Measurements from ENCODE around the gene OR56A5. TPM values are rescaled to one million over a fixed set of nuclear protein-coding genes. Genes with fewer than 3 reads are reported as not detected.

OR56A5 gene
- total RNA-seq, 1 donor from 2014 or later = not detected

- DNase-seq (ENCODE audit: low read depth) (no peak), FAIRE-seq (peak; percentile 86)
- H3K27me3 ChIP-seq (ENCODE audit: control insufficient read depth, insufficient read depth, low read length) = no peaks in the 10 kb centered on the region
- no peak overlapping the region for H3K4me3 ChIP-seq (ENCODE audit: low read depth, low read length)
- no peaks in the 10 kb centered on the region for H3K36me3 ChIP-seq (ENCODE audit: control insufficient read depth, insufficient read depth, low read length)
- TF ChIP-seq CTCF (IDR thresholded peaks at IDR 0.05; ENCODE audit: insufficient read depth, low read length, severe bottlenecking) = no peak
Measured at GRCh38 chr11:6002202-6002699, 34.0 kb upstream of the OR56A5 start.

DNA sequence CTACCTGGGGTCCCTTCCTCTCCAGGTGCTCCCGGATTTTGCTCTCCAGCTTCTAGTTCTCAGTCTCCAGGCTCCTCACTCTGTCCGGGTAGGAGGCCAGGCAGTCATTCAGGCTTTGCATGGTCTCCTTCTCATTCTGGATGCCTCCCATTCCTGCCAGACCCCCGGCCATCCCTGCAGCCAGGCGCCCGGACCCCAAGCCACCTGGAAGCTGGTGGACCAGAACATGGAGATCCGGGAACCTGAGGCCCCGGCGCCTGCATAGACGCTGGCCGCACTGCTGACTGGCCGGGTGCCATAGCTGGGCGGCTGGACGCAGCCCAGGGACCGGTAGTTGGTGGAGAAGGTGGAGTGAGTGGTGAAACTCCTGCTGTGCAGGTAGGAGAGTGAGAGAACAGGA is 26.5 kb upstream of the OR56A5 start:
- Histone ChIP-seq H3K4me3 (ENCODE audit: low read depth, low read length) (no peak overlapping the region), H3K36me3 (ENCODE audit: control insufficient read depth, insufficient read depth, low read length) (no peaks in the 10 kb centered on the region), H3K27me3 (ENCODE audit: control insufficient read depth, insufficient read depth, low read length) (no peaks in the 10 kb centered on the region)
- no peak for DNase-seq (ENCODE audit: low read depth)
- TF ChIP-seq CTCF (IDR thresholded peaks at IDR 0.05; ENCODE audit: insufficient read depth, low read length, severe bottlenecking) = no peak
- no peak for FAIRE-seq

GRCh38 chr11:5992604-5993251 is 24.4 kb upstream of the OR56A5 start:
- no peaks in the 10 kb centered on the region for H3K27me3 ChIP-seq (ENCODE audit: control insufficient read depth, insufficient read depth, low read length)
- DNase-seq (ENCODE audit: low read depth) (peak; percentile 37), FAIRE-seq (no peak)
- H3K4me3 ChIP-seq (ENCODE audit: low read depth, low read length) = no peak overlapping the region
- no peaks in the 10 kb centered on the region for H3K36me3 ChIP-seq (ENCODE audit: control insufficient read depth, insufficient read depth, low read length)
- TF ChIP-seq CTCF (IDR thresholded peaks at IDR 0.05; ENCODE audit: insufficient read depth, low read length, severe bottlenecking) = peak; percentile 46

GRCh38 chr11:5992150-5992549 is 23.9 kb upstream of the OR56A5 start:
- H3K27me3 ChIP-seq (ENCODE audit: control insufficient read depth, insufficient read depth, low read length) = no peaks in the 10 kb centered on the region
- FAIRE-seq (no peak), DNase-seq (ENCODE audit: low read depth) (no peak)
- no peaks in the 10 kb centered on the region for H3K36me3 ChIP-seq (ENCODE audit: control insufficient read depth, insufficient read depth, low read length)
- H3K4me3 ChIP-seq (ENCODE audit: low read depth, low read length) = no peak overlapping the region
- TF ChIP-seq CTCF (IDR thresholded peaks at IDR 0.05; ENCODE audit: insufficient read depth, low read length, severe bottlenecking) = no peak

DNA sequence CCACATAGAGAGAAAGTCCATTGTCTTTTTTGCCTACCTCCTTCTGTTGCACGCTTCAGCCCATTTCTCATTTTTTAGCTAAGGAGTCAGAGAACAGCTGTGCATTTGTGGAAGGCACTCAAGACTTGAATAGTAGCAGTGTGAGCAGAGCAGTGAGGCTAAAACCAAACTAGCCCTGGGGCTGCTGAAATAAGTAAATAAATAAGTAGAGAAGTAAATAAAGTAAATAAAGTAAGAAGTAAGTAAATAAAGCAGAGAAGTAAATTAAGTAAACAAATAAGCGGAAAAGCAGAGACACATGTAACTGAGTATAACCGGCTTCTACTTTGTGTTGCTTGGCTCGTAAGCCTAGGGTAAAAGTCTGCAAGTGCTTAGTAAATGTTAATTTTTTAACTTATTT is 20.9 kb upstream of the OR56A5 start:
- FAIRE-seq (no peak), DNase-seq (ENCODE audit: low read depth) (no peak)
- Histone ChIP-seq H3K27me3 (ENCODE audit: control insufficient read depth, insufficient read depth, low read length) (no peaks in the 10 kb centered on the region), H3K4me3 (ENCODE audit: low read depth, low read length) (no peak overlapping the region), H3K36me3 (ENCODE audit: control insufficient read depth, insufficient read depth, low read length) (no peaks in the 10 kb centered on the region)
- no peak for TF ChIP-seq CTCF (IDR thresholded peaks at IDR 0.05; ENCODE audit: insufficient read depth, low read length, severe bottlenecking)

GRCh38 chr11:5986885-5987284 is 18.6 kb upstream of the OR56A5 start, which contains the start of gene OR52L1:
TSS of gene OR52L1 (minus strand) at chr11:5986985. CDS start at chr11:5986930, 55 bp downstream.
- no peak within 1 kb of the TSS for H3K4me3 ChIP-seq (ENCODE audit: low read depth, low read length)
- no peaks in the 10 kb centered on the region for H3K36me3 ChIP-seq (ENCODE audit: control insufficient read depth, insufficient read depth, low read length)
- H3K27me3 ChIP-seq (ENCODE audit: control insufficient read depth, insufficient read depth, low read length) = no peaks in the 10 kb centered on the region
- no peak for FAIRE-seq
- no peak for TF ChIP-seq CTCF (IDR thresholded peaks at IDR 0.05; ENCODE audit: insufficient read depth, low read length, severe bottlenecking)
- DNase-seq (ENCODE audit: low read depth) = no peak

Data from bronchial epithelial cell (primary cell).